Subcutaneous adipose tissue (tissue), 4 donors: ENCODE results near the gene AOAH. TPM values are rescaled to one million over a fixed set of nuclear protein-coding genes. Genes with fewer than 3 reads are reported as not detected.

Experiments
- total RNA-seq, 4 donors: library from RNA; depleted of rRNA; stranded (reverse); fragments of >200 nt; gene quantifications; one replicate each; pipeline ENCODE4 v1.1.0, GENCODE V29; 2016
- TF ChIP-seq, protein P1 (sequence below): fragments of 450-650 bp; IDR thresholded peaks from one replicate; pipeline ENCODE4 v1.5.1; 2016; ENCODE audit warnings: low read depth, mild to moderate bottlenecking, control low read depth, antibody characterized with exemption, moderate library complexity

The AOAH gene
- total RNA-seq, 4 donors from 2014 or later, result 4.6 to 51.7 (median 15.3) TPM

DNA sequence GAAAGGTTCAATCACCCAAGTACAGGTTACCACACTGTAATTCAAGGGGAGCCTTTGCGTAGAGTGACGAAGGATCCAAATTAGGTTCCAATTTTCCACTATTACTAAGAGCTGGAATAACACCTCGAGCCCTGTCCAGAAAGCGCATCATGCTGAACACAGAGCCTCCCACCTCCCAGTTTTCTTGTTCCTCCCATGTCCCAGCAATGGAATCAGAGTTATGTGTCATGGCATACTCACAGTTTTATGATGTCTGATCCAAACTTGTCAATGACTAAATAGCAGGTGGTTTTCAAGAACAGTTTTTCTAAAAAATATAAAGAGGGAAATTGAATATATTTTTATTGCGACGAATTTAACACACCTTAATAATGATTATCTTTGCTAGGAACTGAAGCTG, 50.6 kb downstream of the AOAH start:
- TF ChIP-seq, protein P1, sequence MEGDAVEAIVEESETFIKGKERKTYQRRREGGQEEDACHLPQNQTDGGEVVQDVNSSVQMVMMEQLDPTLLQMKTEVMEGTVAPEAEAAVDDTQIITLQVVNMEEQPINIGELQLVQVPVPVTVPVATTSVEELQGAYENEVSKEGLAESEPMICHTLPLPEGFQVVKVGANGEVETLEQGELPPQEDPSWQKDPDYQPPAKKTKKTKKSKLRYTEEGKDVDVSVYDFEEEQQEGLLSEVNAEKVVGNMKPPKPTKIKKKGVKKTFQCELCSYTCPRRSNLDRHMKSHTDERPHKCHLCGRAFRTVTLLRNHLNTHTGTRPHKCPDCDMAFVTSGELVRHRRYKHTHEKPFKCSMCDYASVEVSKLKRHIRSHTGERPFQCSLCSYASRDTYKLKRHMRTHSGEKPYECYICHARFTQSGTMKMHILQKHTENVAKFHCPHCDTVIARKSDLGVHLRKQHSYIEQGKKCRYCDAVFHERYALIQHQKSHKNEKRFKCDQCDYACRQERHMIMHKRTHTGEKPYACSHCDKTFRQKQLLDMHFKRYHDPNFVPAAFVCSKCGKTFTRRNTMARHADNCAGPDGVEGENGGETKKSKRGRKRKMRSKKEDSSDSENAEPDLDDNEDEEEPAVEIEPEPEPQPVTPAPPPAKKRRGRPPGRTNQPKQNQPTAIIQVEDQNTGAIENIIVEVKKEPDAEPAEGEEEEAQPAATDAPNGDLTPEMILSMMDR, result no peak

DNA sequence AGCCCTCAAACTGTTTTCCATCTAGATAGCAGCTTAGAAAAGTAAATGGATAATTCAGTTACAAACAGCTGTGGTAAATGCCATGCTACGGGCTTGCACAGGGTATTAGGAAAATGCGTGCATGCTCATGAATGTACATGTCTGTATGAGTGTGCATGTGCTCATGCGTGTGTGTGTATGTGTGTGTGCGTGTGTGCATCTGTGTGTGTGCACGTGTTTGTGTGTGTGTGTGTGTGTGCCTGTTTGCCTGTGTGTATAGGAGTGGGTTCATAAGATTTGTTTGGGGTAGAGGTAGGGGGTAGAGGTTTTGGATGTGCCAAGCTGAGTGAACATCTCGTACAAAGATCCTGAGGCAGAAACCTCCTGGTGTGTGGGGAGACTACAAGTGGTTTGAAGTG, 52.9 kb downstream of the AOAH start:
- TF ChIP-seq, protein P1, result no peak

DNA sequence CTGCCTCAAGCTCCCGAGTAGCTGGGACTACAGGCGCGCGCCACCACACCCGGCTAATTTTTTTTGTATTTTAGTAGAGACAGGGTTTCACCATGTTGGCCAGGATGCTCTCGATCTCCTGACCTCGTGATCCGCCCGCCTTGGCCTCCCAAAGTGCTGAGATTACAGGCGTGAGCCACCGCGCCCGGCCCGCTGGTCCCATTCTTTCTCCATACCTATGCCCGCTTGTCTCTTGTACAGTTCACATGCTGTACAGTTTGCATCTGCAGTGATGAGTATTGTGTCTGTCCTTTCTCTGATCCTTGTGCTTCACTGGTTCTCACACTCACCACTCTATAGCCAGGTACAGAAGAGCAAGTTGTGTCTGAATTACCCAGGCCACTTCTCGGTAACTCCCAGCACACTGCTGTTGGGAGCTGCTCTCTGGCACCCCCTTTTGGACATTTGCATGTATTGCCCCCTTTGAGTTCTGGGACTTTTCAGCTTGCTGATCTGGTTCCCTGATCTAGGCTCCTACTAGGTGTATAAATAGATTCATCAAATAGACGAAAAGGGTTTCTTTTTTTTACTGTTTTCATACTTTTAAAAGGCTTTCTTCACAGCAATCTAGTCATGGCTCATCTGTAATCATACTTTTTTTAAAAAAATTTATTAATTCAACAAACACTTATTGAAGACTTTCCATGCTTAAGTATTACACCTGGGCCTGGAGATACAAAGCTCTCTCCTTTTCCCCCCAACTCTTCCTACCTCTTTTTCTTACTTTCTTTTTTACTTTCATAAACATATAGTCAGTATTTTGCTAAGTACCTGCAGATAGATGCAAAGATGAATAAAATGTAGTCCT, 53.5 kb downstream of the AOAH start:
- TF ChIP-seq, protein P1, result no peak

DNA sequence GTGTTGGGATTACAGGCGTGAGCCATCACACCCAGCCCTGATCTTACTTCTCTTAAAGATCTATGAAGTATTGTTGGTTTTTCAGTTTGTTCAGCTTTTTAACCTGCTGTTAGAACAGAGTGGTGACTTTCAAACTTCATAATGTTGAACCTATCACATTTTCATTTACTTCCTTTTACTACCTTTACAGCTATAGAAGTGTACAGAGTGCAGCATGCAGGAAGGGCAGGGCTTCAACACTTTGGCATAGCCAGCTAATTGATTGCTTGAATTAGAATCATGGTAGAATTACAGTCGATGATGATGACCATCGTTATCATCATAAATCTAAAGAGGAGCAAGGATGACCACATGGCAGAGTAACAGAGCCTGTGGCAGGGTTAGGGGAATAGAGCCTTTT, 55.5 kb downstream of the AOAH start:
- TF ChIP-seq, protein P1, result no peak

DNA sequence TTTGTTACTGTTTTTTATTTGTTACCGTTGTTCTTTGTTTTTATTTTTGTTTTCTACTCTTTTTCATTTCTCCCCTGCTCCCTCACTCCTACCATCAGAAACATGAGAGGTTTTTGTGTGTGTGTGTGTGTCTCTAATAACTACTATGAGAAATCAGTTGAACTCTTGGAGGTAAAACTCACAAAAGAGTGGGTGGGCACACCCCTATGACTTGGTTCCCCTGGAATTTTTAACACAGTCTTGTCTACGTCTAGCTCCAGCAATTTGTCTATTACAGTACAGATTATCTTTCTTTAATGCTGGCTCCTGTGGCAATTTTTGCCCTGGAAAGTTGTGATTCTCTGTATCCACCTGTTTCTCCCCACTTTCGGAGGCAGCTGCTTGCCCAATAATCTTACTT, 56.2 kb downstream of the AOAH start:
- TF ChIP-seq, protein P1, result no peak

DNA sequence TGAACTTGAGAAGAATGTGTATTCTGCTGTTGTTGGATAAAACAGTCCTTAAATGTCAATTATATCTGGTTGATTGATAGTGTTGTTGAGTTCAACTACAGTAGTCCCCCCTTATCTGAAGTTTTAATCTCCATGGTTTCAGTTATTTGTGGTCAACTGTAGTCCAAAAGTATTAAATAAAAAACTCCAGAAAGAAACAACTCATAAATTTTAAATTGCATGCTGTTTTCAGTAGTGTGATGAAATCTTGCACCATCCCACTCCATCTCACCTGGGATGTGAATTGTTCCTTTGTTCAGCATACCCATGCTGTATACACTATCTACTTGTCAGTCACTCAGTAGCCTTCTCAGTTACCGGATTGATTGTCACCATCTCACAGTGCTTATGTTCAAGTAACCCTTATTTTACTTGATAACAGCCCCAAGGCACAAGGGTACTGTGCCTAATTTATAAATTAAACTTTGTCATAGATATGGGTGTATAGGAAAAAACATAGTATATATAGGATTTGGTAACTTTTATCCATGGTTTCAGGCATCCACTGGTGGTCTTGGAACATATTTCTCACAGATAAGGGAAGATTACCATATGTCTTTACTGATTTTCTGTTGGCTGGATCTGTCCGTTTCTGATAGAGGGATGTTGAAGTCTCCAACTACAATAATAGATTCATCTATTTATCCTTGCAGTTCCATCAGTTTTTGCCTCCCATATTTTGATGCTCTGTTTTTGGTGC, 57.1 kb downstream of the AOAH start:
- TF ChIP-seq, protein P1, result no peak

DNA sequence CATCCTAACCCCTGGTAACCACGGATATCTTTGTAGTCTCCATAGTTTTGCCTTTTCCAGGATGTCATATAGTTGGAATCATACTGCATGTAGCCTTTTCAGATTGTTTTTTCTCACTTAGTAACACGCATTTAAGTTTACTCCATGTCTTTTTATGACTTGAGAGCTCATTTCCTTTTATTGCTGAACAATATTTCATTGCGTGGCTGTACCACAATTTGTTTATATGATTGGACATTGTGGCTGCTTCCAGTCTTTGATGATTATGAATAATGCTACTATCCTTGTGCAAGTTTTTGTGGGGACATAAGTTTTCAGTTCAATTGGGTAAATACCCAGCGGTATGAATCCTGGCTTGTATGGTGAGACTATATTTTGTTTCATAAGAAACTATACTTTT, 60.8 kb downstream of the AOAH start:
- TF ChIP-seq, protein P1, result no peak
